Caco-2 (cell line): ENCODE data around the gene CISH. TPM values are rescaled to one million over a fixed set of nuclear protein-coding genes. Genes with fewer than 3 reads are reported as not detected.

Experiments used
- BruUV-seq: library from RNA; stranded (reverse); fragments of 400-500 nt; replicated peaks from 2 replicates; lab custom pipeline; 2021; lab: Mats Ljungman, UMichigan
- CTCF ChIA-PET: fragments of 300-600 bp; sonication (Branson Sonifier 250); formaldehyde crosslinking; loops from one replicate; lab custom pipeline; 2022; ENCODE audit warnings: antibody characterized with exemption; lab: Charles Lee
- POLR2A ChIA-PET: fragments of 300-600 bp; sonication (Branson Sonifier 250); formaldehyde crosslinking; loops from one replicate; lab custom pipeline; 2022; ENCODE audit warnings: antibody characterized with exemption; lab: Charles Lee
- DNase-seq, 2 experiments: peaks; one replicate each; pipeline versions ENCODE4 v3.0.0 to v3.0.0-alpha.2; 2020 to 2022
- H3K27me3 ChIP-seq: replicated peaks from 2 replicates; pipeline ENCODE4 v1.6.0; 2011; ENCODE audit warnings: low read length; ENCODE audit not compliant: control insufficient read depth, insufficient read depth
- H3K36me3 ChIP-seq: 2 replicates; pipeline ENCODE4 v1.5.1; 2011; ENCODE audit warnings: low read length; ENCODE audit not compliant: control insufficient read depth, insufficient read depth
- H3K4me1 ChIP-seq: fragments of 250-450 bp; sonication (Bioruptor Pico); 2 replicates; pipeline ENCODE4 v1.5.1; 2020; ENCODE audit warnings: mild to moderate bottlenecking
- H3K4me3 ChIP-seq: 2 replicates; pipeline ENCODE4 v1.5.1; 2011; ENCODE audit warnings: low read depth, mild to moderate bottlenecking, control low read depth, low read length
- H3K9me3 ChIP-seq: fragments of 250-450 bp; sonication (Bioruptor Pico); 2 replicates; pipeline ENCODE4 v1.5.1; 2020; ENCODE audit warnings: mild to moderate bottlenecking, moderate library complexity
- H3K27ac Mint-ChIP-seq: one replicate; pipeline ENCODE4 v1.8.0; 2022; ENCODE audit warnings: mixed read lengths; ENCODE audit not compliant: unreplicated experiment
- H3K27me3 Mint-ChIP-seq: one replicate; pipeline ENCODE4 v1.8.0; 2022; ENCODE audit warnings: mixed read lengths; ENCODE audit not compliant: insufficient read depth, unreplicated experiment
- H3K36me3 Mint-ChIP-seq: one replicate; pipeline ENCODE4 v1.8.0; 2022; ENCODE audit warnings: mild to moderate bottlenecking, mixed read lengths; ENCODE audit not compliant: insufficient read depth, unreplicated experiment
- H3K4me1 Mint-ChIP-seq: one replicate; pipeline ENCODE4 v1.8.0; 2022; ENCODE audit warnings: low read depth, mixed read lengths; ENCODE audit not compliant: unreplicated experiment
- H3K4me3 Mint-ChIP-seq: one replicate; pipeline ENCODE4 v1.8.0; 2022; ENCODE audit warnings: mild to moderate bottlenecking, moderate library complexity, mixed read lengths; ENCODE audit not compliant: unreplicated experiment
- H3K9me3 Mint-ChIP-seq: one replicate; pipeline ENCODE4 v1.8.0; 2022; ENCODE audit warnings: mixed read lengths; ENCODE audit not compliant: unreplicated experiment
- CTCF ChIP-seq, 2 experiments: fragments of 200-600 bp in 1 of 2; IDR thresholded peaks; 1 replicate in 1 of 2; 2 replicates in 1 of 2; pipeline versions ENCODE4 v1.5.1 to v1.8.0; 2011 to 2022; ENCODE audit warnings: antibody characterized with exemption in 1 of 2, control low read depth in 1 of 2, inconsistent platforms in 1 of 2, low read depth in 1 of 2, low read length in 1 of 2, mild to moderate bottlenecking in 1 of 2, moderate library complexity in 1 of 2; ENCODE audit not compliant: insufficient read depth in 1 of 2, severe bottlenecking in 1 of 2, unreplicated experiment in 1 of 2
- intact Hi-C: fragments of 100-400 bp; cut with micrococcal nuclease; formaldehyde crosslinking; loops from one replicate; pipeline ENCODE4 v1.10.0; 2022; ENCODE audit not compliant: unreplicated experiment
- total RNA-seq: library from RNA; stranded (reverse); gene quantifications from 2 replicates; pipeline ENCODE4 v1.2.3, GENCODE V29; 2022

The CISH gene
- total RNA-seq, 1 experiment from 2014 or later = 2.9 TPM

- H3K9me3 Mint-ChIP-seq = no peaks in the 10 kb centered on the region
- peaks cover 25% of the 10 kb centered on the region for H3K4me1 ChIP-seq
- H3K4me3 Mint-ChIP-seq = no peak overlapping the region
- no peaks in the 10 kb centered on the region for H3K9me3 ChIP-seq
- DNase-seq = no peak
- H3K4me1 Mint-ChIP-seq = peaks cover 17% of the 10 kb centered on the region
- TF ChIP-seq CTCF (IDR thresholded peaks at IDR 0.05; ENCODE audit: insufficient read depth in 1 of 2, low read depth in 1 of 2, low read length in 1 of 2, severe bottlenecking in 1 of 2, unreplicated experiment in 1 of 2) = no peak
- no TSS peak for BruUV-seq
- POLR2A ChIA-PET = no interaction called here
- CTCF ChIA-PET = interaction anchor here (1.4 to 3.2 kb wide), 2 partner anchors 23 to 24 kb away, joined by 4 to 13 read pairs; partner anchors contain the start of gene CISH
- no peaks in the 10 kb centered on the region for H3K27me3 Mint-ChIP-seq
- intact Hi-C loops = no loop called here
- no peak overlapping the region for H3K27ac Mint-ChIP-seq
- H3K36me3 ChIP-seq = no peaks in the 10 kb centered on the region; the same call in 1 of the 2 replicates
- H3K36me3 Mint-ChIP-seq = peaks cover 5% of the 10 kb centered on the region
- no peak overlapping the region for H3K4me3 ChIP-seq
- H3K27me3 ChIP-seq = no peaks in the 10 kb centered on the region
These were observed 23.5 kb downstream of the CISH start for GRCh38 chr3:50587806-50588758.

- no TSS peak for BruUV-seq
- peaks cover 17% of the 10 kb centered on the region for H3K4me1 Mint-ChIP-seq
- TF ChIP-seq CTCF (IDR thresholded peaks at IDR 0.05; ENCODE audit: insufficient read depth in 1 of 2, low read depth in 1 of 2, low read length in 1 of 2, severe bottlenecking in 1 of 2, unreplicated experiment in 1 of 2) = no peak
- ChIA-PET CTCF (interaction anchor here (1.0 to 1.4 kb wide), 2 partner anchors 25 to 29 kb away, joined by 3 to 4 read pairs; partner anchors contain the start of gene CISH), POLR2A (no interaction called here)
- H3K4me3 ChIP-seq = no peak overlapping the region
- H3K27me3 Mint-ChIP-seq = no peaks in the 10 kb centered on the region
- no peaks in the 10 kb centered on the region for H3K9me3 ChIP-seq
- H3K27me3 ChIP-seq = no peaks in the 10 kb centered on the region
- no peaks in the 10 kb centered on the region; the same call in 1 of the 2 replicates for H3K36me3 ChIP-seq
- H3K9me3 Mint-ChIP-seq = no peaks in the 10 kb centered on the region
- H3K36me3 Mint-ChIP-seq = peaks cover 5% of the 10 kb centered on the region
- H3K4me1 ChIP-seq = peaks cover 25% of the 10 kb centered on the region
- intact Hi-C loops = no loop called here
- H3K27ac Mint-ChIP-seq = no peak overlapping the region
- H3K4me3 Mint-ChIP-seq = no peak overlapping the region
- no peak for DNase-seq
These were observed 24.2 kb downstream of the CISH start for GRCh38 chr3:50587373-50587772.

- no TSS peak for BruUV-seq
- Mint-ChIP-seq H3K27me3 (no peaks in the 10 kb centered on the region), H3K27ac (no peak overlapping the region), H3K4me3 (no peak overlapping the region), H3K9me3 (no peaks in the 10 kb centered on the region), H3K4me1 (peaks cover 17% of the 10 kb centered on the region), H3K36me3 (peaks cover 5% of the 10 kb centered on the region)
- no peak for TF ChIP-seq CTCF (IDR thresholded peaks at IDR 0.05; ENCODE audit: insufficient read depth in 1 of 2, low read depth in 1 of 2, low read length in 1 of 2, severe bottlenecking in 1 of 2, unreplicated experiment in 1 of 2)
- intact Hi-C loops = no loop called here
- CTCF ChIA-PET = interaction anchor here (1.0 to 1.4 kb wide), 2 partner anchors 25 to 29 kb away, joined by 3 to 4 read pairs; partner anchors contain the start of gene CISH
- no peaks in the 10 kb centered on the region for H3K27me3 ChIP-seq
- POLR2A ChIA-PET = no interaction called here
- DNase-seq = no peak
- H3K4me3 ChIP-seq = no peak overlapping the region
- H3K36me3 ChIP-seq = no peaks in the 10 kb centered on the region; the same call in 1 of the 2 replicates
- peaks cover 25% of the 10 kb centered on the region for H3K4me1 ChIP-seq
- H3K9me3 ChIP-seq = no peaks in the 10 kb centered on the region
These were observed 24.9 kb downstream of the CISH start for GRCh38 chr3:50586763-50587070.
